Calu3 (cell line): Measurements from ENCODE around the gene DDX54. TPM values are rescaled to one million over a fixed set of nuclear protein-coding genes. Genes with fewer than 3 reads are reported as not detected.
A peak's percentile ranks its signal among the peaks of the same experiment; 100 is the strongest.

ENCODE experiments used
- BruUV-seq: library from RNA; stranded (reverse); fragments of 400-500 nt; replicated peaks from 2 replicates; lab custom pipeline; 2021; lab: Mats Ljungman, UMichigan
- CTCF ChIA-PET: fragments of 300-600 bp; sonication (Branson Sonifier 250); formaldehyde crosslinking; loops from one replicate; lab custom pipeline; 2022; ENCODE audit warnings: antibody characterized with exemption; lab: Charles Lee
- DNase-seq: peaks from one replicate; pipeline ENCODE4 v3.0.0; 2022
- H3K27ac Mint-ChIP-seq: one replicate; pipeline ENCODE4 v1.8.0; 2022; ENCODE audit warnings: mixed read lengths; ENCODE audit not compliant: unreplicated experiment
- H3K27me3 Mint-ChIP-seq: one replicate; pipeline ENCODE4 v1.8.0; 2022; ENCODE audit warnings: mixed read lengths; ENCODE audit not compliant: unreplicated experiment
- H3K36me3 Mint-ChIP-seq: one replicate; pipeline ENCODE4 v1.8.0; 2022; ENCODE audit warnings: mild to moderate bottlenecking, moderate library complexity, mixed read lengths; ENCODE audit not compliant: insufficient read depth, unreplicated experiment
- H3K4me1 Mint-ChIP-seq: one replicate; pipeline ENCODE4 v1.8.0; 2022; ENCODE audit warnings: mild to moderate bottlenecking, low read depth, mixed read lengths; ENCODE audit not compliant: unreplicated experiment
- H3K4me3 Mint-ChIP-seq: one replicate; pipeline ENCODE4 v1.8.0; 2022; ENCODE audit warnings: mild to moderate bottlenecking, low read depth, moderate library complexity, mixed read lengths; ENCODE audit not compliant: unreplicated experiment
- H3K9me3 Mint-ChIP-seq: one replicate; pipeline ENCODE4 v1.8.0; 2022; ENCODE audit warnings: low read depth, mixed read lengths; ENCODE audit not compliant: unreplicated experiment
- intact Hi-C: fragments of 100-400 bp; cut with micrococcal nuclease; formaldehyde crosslinking; loops from one replicate; pipeline ENCODE4 v1.10.0; 2022; ENCODE audit not compliant: unreplicated experiment
- total RNA-seq: library from RNA; stranded (reverse); gene quantifications from 2 replicates; pipeline ENCODE4 v1.2.3, GENCODE V29; 2022
- TF ChIP-seq, protein P1 (sequence below): fragments of 200-600 bp; IDR thresholded peaks from one replicate; pipeline ENCODE4 v1.8.0; 2022; ENCODE audit warnings: antibody characterized with exemption; ENCODE audit not compliant: unreplicated experiment

Gene DDX54
- total RNA-seq, 1 experiment from 2014 or later = 104 TPM

DNA sequence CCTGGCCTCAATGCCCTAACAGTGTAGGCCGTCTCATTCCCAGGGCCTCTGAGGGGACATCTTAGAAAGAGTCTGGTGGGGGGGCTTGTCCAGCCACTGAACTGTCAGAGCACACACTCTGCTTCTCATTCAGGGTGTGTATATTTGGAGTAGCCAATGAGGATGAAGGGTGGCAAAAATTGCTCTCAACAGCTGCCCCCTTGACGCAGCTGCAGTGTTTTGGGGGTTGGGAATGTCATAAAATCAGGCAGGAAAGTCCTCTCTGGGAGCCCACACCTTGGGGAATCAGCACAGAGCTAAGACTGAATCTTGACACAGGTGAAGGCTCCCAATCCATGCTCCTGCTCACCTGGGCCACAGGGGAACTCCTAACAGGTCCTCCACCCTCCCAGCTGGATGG lies 51.2 kb downstream of the DDX54 start:
- peak overlapping the region; percentile 97 for H3K4me3 Mint-ChIP-seq
- peaks cover 61% of the 10 kb centered on the region for H3K36me3 Mint-ChIP-seq
- H3K27me3 Mint-ChIP-seq = no peaks in the 10 kb centered on the region
- intact Hi-C loops = loop anchor here (2.0 kb wide), 1 partner anchor 19 kb away; no protein-coding TSS in a partner anchor
- no peak for DNase-seq
- peak overlapping the region; percentile 96 for H3K27ac Mint-ChIP-seq
- no peaks in the 10 kb centered on the region for H3K9me3 Mint-ChIP-seq
- CTCF ChIA-PET = interaction anchor here (0.5 to 6.7 kb wide), 3 partner anchors 18 to 691 kb away, joined by 3 to 108 read pairs (median 5); partner anchors contain the start of gene CFAP73
- no TSS peak for BruUV-seq
- H3K4me1 Mint-ChIP-seq = peaks cover 59% of the 10 kb centered on the region
- TF ChIP-seq, protein P1, sequence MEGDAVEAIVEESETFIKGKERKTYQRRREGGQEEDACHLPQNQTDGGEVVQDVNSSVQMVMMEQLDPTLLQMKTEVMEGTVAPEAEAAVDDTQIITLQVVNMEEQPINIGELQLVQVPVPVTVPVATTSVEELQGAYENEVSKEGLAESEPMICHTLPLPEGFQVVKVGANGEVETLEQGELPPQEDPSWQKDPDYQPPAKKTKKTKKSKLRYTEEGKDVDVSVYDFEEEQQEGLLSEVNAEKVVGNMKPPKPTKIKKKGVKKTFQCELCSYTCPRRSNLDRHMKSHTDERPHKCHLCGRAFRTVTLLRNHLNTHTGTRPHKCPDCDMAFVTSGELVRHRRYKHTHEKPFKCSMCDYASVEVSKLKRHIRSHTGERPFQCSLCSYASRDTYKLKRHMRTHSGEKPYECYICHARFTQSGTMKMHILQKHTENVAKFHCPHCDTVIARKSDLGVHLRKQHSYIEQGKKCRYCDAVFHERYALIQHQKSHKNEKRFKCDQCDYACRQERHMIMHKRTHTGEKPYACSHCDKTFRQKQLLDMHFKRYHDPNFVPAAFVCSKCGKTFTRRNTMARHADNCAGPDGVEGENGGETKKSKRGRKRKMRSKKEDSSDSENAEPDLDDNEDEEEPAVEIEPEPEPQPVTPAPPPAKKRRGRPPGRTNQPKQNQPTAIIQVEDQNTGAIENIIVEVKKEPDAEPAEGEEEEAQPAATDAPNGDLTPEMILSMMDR = no peak

DNA sequence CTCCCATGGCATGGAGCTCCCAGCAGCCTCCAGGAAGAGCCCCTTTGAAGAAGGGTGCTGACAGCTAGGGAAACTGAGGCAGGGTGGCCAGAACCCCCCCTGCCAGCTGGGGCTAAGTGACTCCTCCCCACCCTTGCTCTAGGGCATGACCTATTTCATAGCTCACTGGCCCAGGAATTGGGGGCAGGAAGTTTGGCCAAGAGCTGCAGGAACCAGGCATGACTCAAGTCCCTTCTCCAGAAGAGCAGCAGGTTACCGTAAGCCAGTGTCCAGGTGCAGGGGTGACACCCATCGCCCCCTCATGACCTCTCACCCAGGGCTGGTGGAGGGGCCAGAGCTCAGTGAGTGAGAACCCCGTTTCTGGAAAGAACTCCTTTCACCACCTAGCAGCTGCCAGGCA lies 51.6 kb downstream of the DDX54 start:
- BruUV-seq = no TSS peak

DNA sequence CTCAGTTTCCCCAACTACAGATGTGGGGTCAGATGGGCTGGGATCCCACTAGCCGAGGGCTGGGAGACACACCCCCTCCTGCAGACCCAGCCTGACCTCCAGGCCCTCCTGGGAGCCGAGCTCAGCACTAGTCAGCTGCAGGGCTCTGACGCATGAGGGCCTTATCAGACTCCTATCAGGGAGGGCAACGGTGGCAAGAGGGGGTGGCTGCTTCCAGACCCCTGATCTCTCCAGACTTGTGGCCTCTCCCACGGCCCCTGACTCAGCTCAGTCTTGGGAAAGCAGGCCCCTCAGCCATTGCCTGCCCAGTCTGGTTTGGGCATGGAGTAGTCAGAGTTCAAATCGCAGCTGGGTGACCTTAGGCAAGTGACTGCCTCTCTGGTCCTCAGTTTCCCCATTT lies 52.2 kb downstream of the DDX54 start:
- TF ChIP-seq, protein P1 = no peak
- H3K27ac Mint-ChIP-seq = peak overlapping the region; percentile 55
- H3K4me3 Mint-ChIP-seq = peak overlapping the region; percentile 97
- H3K9me3 Mint-ChIP-seq = no peaks in the 10 kb centered on the region
- H3K27me3 Mint-ChIP-seq = no peaks in the 10 kb centered on the region
- CTCF ChIA-PET = no interaction called here
- no peak for DNase-seq
- peaks cover 69% of the 10 kb centered on the region for H3K4me1 Mint-ChIP-seq
- H3K36me3 Mint-ChIP-seq = peaks cover 61% of the 10 kb centered on the region
- intact Hi-C loops = no loop called here
- BruUV-seq = no TSS peak

More for the DNA sequence above, 51.6 kb downstream of the DDX54 start:
- CTCF ChIA-PET = interaction anchor here (1.2 to 6.7 kb wide), 2 partner anchors 18 to 41 kb away, joined by 3 to 108 read pairs; partner anchors contain the start of gene CFAP73
- H3K9me3 Mint-ChIP-seq = no peaks in the 10 kb centered on the region
- H3K27ac Mint-ChIP-seq = peak overlapping the region; percentile 96
- TF ChIP-seq, protein P1 = no peak
- intact Hi-C loops = loop anchor here (2.0 kb wide), 1 partner anchor 19 kb away; no protein-coding TSS in a partner anchor
- peak overlapping the region; percentile 97 for H3K4me3 Mint-ChIP-seq
- no peaks in the 10 kb centered on the region for H3K27me3 Mint-ChIP-seq
- peaks cover 63% of the 10 kb centered on the region for H3K4me1 Mint-ChIP-seq
- no peak for DNase-seq
- peaks cover 61% of the 10 kb centered on the region for H3K36me3 Mint-ChIP-seq

DNA sequence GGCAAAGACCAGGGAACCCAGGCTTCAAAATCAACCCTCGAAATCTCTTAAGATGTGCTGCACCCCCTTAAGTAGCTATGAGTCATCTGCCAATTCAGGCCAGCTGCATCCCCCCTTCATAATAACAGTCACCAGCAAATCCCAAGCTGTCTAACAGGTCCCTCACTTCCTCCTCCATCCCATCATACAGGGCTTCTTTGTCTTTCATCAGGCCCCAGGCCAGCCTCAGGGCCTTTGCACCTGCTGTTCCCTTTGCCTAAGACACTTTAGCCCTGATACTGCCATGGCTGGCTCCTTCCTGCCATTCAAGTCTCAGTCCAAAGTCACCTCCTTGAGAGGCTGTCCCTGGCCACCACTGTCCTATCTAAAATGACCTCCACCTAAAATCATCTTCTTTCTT lies 53.7 kb downstream of the DDX54 start:
- H3K36me3 Mint-ChIP-seq = peaks cover 55% of the 10 kb centered on the region
- H3K9me3 Mint-ChIP-seq = no peaks in the 10 kb centered on the region
- H3K4me1 Mint-ChIP-seq = peaks cover 64% of the 10 kb centered on the region
- TF ChIP-seq, protein P1 = no peak
- CTCF ChIA-PET = interaction anchor here (1.1 to 1.9 kb wide), 3 partner anchors 11 to 21 kb away, joined by 4 to 14 read pairs (median 5); partner anchors contain the start of gene CFAP73
- H3K4me3 Mint-ChIP-seq = no peak overlapping the region
- intact Hi-C loops = no loop called here
- H3K27ac Mint-ChIP-seq = no peak overlapping the region
- H3K27me3 Mint-ChIP-seq = no peaks in the 10 kb centered on the region
- BruUV-seq = no TSS peak
- peak; percentile 47 for DNase-seq
